ENCODE results near the gene HK3. TPM values are rescaled to one million over a fixed set of nuclear protein-coding genes. Genes with fewer than 3 reads are reported as not detected.
A peak's percentile ranks its signal among the peaks of the same experiment; 100 is the strongest.
"Not testable (repeated sequence)": the region's sequence is repeated elsewhere in the genome, so short reads cannot be mapped to it uniquely, and the experiment has no call there.

Gene HK3
- total RNA-seq, 1 donor from 2014 or later: not detected

DNA sequence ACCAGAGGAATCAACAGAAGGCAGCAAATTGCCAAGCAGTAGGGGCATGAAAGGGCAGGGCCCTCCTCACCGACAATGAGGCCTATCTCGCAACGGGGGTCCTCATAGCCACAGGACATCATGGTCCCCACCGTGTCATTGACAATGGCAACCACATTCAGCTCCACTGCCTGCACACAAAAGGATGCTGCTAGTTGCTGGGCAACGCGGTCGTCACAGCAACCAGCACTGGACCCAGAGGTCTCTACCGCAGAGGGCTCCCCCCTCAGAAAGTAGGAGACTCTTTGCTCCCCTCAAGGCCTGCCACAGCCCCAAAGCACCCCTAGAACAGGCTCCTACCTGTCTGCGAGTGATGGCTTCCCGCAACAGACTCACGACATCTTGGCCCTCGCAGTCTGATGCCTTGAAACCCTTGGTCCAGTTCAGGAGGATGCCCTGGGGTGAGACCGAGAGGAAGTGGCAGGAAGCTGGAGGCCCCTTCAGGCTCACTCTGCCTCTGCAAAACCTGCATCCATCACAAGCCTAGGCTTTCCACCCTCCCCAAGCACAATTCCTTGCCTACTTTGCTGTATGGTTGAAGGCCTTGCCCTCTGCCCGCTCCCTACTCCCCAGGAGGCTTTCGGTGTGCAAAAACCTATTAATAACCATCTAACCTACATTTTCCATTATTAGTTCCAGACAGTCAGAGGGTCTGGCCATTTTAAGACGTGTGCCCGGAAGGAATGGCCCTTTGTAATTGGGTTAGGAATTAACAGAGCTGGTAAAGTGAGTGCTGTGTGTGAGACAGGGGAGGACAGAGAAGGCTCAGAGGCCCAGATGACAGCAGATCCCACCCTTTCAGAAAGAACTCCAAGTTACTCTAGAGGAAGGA is 15.2 kb downstream of the HK3 start:
- DNase-seq: no peak

GRCh38 chr5:176882567-176882903 is 16.6 kb downstream of the HK3 start:
- peak; percentile 5 for DNase-seq

DNA sequence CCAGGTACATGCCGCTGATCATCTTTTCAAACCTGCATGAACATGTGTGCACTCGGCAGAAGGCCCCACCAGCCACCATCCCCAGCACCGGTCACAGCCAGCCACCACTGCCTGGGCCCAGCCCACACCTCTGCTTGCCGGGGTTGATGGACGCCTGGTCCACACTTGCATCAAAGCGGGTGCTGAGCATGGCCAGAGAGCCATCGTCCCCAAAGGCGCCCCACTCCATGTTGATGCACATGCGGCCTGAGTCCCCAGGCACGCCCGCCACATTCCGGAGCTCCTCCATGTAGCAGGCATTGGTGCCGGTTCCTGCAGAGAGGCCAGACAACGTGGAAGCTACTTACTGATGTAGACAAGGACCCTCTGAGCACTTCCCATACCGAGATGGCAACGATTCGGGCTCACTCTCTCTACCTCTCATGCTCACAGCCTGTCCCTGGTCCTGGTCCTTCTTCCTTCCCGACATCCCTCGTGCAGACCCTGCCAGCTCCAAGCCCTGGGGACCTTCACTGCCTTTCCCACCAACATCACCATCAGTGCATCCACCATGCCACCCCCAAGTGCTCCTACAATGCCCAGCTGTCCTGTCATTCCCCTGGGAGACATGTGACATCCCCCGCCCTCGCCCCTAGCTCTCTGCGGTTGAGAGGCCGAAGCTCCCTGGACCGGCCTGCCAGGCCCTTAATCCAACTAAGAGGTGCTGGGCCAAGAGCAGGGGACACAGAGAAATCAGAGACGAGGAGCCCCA is 17.2 kb downstream of the HK3 start:
- no peak for DNase-seq

DNA sequence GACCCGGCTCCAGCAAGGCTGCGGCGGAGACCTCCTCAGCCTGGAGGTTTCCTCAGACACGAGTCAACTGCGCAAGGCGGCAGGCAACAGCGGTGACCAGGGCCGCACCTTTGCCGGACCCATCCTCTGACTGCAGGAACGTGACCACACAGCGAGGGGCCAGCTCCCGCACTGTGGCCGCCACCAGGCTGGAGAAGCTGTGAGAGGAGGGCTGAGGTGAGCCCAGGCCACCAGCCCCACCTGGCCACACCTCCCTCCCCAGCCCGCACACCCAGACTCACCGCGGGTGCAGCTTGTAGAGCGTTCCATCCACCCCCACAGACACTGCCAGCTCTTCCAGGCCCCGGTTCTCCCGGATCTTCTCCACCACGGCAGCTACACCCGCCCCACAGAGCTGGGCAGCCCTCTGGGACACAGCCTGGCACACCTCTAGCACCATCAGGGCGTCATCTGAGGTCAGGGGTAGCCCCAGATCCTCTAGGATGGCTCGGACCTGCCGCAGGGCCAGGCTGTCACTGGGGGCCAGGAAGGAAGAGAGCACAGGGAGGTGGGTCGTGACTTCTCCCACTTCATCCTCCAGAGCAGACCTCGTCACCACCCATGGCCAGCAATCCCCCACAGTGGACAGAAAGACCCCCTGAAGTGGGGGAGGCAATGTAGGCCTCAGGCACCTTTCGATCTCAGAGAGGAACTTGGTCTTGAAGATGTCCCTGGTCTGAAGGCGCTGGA is 18.0 kb downstream of the HK3 start:
- DNase-seq: no peak

- DNase-seq: no peak
These were observed 18.7 kb downstream of the HK3 start for GRCh38 chr5:176880366-176881020.

DNA sequence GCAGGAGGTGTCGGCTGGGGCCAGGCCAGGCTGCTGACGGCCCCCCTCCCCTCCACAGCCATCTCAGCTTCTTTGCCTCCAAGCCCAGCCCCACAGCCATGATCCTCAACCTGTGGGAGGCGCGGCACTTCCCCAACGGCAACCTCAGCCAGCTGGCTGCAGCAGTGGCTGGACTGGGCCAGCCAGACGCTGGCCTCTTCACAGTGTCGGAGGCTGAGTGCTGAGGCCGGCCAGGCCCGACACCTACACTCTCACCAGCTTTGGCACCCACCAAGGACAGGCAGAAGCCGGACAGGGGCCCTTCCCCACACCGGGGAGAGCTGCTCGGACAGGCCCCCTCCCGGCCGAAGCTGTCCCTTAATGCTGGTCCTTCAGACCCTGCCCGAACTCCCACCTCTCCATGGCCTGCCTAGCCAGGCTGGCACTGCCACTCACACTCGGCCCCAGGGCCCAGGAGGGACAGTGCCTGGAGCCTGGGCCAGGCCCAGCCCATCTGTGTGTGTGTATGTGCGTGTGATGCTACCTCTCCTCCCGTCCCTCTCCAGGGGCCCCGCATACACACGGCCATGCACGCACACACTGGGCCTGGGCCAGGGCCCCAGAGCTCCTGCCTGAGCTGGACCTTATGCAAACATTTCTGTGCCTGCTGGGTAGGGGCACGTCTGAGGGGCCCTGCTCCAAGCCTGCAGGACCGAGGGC is 19.3 kb downstream of the HK3 start:
- no peak for DNase-seq

- no peak for DNase-seq
These were observed 20.1 kb downstream of the HK3 start for GRCh38 chr5:176878906-176879662.

GRCh38 chr5:176878463-176878862 is 20.7 kb downstream of the HK3 start:
- no peak for DNase-seq

- no peak for DNase-seq
These were observed 21.3 kb downstream of the HK3 start for GRCh38 chr5:176877793-176878331.

DNA sequence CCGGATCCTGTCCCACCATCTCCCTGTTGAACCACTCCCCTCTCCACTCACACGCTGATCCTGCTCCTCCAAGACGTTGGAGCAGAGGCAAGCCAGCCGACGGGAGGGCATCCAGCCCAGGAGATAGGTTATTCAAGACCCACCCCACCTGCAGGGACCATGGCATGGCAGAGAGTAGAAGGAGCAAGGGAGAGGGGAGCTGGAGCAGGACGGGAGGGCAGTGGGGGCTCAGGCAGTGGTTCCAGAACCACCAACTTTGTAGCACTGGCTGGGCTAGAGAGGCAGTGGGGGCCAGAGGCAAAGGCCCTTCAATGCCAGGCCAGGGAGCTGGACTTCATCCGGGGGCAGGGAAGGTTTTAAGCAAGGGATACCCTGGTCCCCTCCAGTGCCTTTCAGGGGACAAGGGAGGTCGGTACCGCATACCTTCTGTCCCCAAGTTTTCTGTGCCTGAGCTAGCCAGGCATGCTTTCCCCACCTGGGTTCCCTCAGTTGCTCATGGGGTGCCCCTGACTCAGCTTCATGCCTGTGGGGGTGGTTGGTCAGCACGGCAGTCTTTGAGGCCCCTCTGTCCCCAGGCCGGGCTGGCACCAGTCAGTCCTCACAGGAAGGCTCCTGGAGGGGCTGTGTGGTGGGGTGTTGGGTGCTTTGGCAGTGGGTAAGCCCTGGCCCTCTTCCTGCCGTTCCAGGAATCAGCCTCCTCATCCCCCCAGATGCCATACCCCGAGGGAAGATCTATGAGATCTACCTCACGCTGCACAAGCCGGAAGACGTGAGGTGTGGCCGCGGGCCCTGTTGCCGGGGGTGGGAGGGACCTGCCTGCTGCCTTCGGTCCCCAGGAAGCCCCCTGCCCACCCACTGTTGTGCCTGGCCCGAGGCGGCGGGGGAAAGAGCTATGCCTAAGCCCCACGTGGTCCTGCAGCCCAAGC is 22.4 kb downstream of the HK3 start:
- no peak for DNase-seq

DNA sequence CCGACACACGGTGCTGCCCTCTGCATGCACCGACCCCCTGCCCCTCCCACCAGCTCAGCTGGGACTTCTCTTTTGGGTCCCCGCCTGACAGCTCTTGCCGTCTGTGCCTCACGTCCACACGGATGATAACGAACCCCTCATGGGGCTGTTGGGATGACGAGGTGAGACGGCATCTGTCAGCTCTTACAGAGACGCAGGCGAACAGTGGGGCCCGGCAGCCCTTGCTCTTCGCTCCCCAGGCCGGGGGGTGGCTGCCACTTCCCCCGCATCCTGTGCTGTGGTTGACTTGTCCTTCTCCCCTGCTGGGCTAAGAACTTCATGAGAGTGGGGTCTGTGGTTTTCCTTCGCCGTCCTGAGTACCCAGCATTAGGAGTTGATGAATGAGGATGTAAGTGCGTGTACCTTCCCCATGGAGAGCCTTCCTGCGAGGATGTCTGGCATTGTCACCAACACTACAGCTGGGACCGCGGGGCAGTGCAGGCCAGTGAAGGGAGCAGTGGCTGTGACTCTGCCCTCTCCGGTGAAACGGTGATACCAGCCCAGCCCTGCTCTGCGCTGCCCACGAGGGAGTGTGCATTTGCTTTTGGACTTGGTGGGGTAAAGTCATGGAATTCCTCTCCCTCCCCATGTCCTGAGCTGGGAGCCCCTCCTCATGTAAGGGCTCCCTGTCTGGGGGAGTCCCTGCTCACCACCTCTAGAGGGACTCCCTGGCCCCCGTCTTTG is 23.2 kb downstream of the HK3 start:
- no peak for DNase-seq

DNA sequence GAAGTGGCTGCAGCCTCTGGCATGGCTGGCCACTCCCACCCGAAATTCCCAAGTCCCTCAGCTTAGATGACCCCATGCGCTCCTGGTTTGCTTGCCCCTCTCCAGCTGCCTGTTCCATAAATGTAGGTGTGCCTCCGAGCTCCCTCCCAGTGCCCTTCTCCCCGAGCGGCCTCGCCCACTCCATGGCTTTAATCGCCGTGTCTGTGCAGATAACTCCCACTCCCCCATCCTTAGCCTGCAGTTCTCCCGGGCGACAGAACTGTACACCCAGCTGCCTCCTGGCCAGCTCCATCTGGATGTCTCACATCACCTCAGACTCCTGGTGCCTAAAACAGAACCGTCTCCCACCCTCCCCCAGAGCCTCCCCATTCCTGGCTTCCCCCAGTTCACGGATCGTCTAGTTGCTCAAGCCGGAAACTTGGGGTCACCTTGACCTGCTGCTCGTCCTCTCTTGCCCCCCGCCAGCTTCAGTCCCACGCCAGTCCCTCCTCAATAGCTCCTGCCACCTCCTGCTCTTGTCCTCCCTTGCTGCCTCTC is 24.1 kb downstream of the HK3 start:
- no peak for DNase-seq

GRCh38 chr5:176874198-176874780 is 24.9 kb downstream of the HK3 start:
- no peak for DNase-seq

DNA sequence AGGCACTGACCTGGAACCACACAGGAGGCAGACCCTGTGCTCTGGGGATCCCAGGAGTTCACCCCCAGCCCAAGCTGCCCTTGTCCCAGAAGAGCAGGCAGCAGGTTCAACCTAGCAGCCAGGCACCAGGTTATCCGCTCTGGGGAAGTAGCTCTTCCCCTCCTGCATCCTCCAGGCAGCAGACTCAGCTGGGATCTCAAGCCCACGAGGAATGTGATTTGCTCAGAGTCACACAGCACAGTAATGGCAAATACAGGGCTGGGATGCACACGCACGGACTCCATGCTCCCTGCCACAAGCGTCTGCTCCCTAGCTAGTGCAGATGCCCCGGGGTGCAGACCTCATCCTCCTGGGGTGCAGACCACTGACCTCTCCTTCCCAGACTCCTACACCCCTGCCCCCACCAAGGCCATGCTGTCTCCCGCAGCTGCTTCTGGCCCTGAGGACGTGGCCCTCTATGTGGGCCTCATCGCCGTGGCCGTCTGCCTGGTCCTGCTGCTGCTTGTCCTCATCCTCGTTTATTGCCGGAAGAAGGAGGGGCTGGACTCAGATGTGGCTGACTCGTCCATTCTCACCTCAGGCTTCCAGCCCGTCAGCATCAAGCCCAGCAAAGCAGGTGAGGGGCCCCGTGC is 25.5 kb downstream of the HK3 start:
- DNase-seq: no peak

GRCh38 chr5:176873011-176873410 is 26.1 kb downstream of the HK3 start:
- DNase-seq: not testable (repeated sequence)

- not testable (repeated sequence) for DNase-seq
These were observed 26.6 kb downstream of the HK3 start for GRCh38 chr5:176872586-176872985.

GRCh38 chr5:176870644-176871043 is 28.5 kb downstream of the HK3 start:
- not testable (repeated sequence) for DNase-seq

- peak; percentile 79 for DNase-seq
These were observed 29.0 kb downstream of the HK3 start for GRCh38 chr5:176870110-176870591.
